ENCODE results near the gene LSR. TPM values are rescaled to one million over a fixed set of nuclear protein-coding genes. Genes with fewer than 3 reads are reported as not detected.
"Not testable (repeated sequence)": the region's sequence is repeated elsewhere in the genome, so short reads cannot be mapped to it uniquely, and the experiment has no call there.

Gene LSR
- total RNA-seq, 1 donor from 2014 or later, result 18.1 TPM

DNA sequence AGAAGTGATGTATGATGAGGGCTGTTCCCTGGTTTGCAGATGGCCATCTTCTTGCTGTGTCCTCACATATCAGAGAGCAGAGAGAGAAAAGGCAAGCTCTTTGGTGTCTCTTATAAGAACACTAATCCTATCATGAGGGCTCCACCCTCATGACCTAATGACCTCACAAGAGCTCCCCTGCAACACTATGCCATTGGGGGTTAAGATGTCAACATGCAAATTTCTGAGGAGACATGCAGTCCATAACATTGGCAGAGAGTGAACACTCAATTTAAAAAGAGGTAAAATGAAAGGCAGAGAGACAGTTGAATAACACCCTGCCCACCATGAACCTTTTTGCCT is 31.2 kb upstream of the LSR start:
- Mint-ChIP-seq H3K4me3 (ENCODE audit: unreplicated experiment) (no peak overlapping the region), H3K9me3 (ENCODE audit: unreplicated experiment) (peaks cover 17% of the 10 kb centered on the region), H3K27me3 (ENCODE audit: low read depth, unreplicated experiment) (peaks cover 2% of the 10 kb centered on the region), H3K36me3 (ENCODE audit: low read depth, unreplicated experiment) (no peaks in the 10 kb centered on the region), H3K27ac (ENCODE audit: unreplicated experiment) (no peak overlapping the region), H3K4me1 (ENCODE audit: low read depth, unreplicated experiment) (no peaks in the 10 kb centered on the region)
- Histone ChIP-seq H3K36me3 (ENCODE audit: insufficient read depth, low read length) (no peaks in the 10 kb centered on the region), H3K27ac (ENCODE audit: low read depth, low read length) (no peak overlapping the region), H3K27me3 (ENCODE audit: insufficient read depth, low read length) (no peaks in the 10 kb centered on the region), H3K79me2 (ENCODE audit: insufficient read depth, low read length) (no peaks in the 10 kb centered on the region), H3K4me1 (ENCODE audit: insufficient read depth, low read length) (peaks cover 4% of the 10 kb centered on the region), H2AFZ (ENCODE audit: low read depth, low read length) (no peak overlapping the region), H4K20me1 (ENCODE audit: insufficient read depth, low read length) (no peaks in the 10 kb centered on the region), H3K9me3 (ENCODE audit: insufficient read depth, low read depth, low read length) (no peaks in the 10 kb centered on the region), H3K4me2 (ENCODE audit: low read length) (no peak overlapping the region), H3K4me3 (ENCODE audit: insufficient read depth, low read depth, low read length) (no peak overlapping the region), H3K9ac (ENCODE audit: low read length) (no peak overlapping the region)
- no peak for FAIRE-seq
- TF ChIP-seq, protein P1, sequence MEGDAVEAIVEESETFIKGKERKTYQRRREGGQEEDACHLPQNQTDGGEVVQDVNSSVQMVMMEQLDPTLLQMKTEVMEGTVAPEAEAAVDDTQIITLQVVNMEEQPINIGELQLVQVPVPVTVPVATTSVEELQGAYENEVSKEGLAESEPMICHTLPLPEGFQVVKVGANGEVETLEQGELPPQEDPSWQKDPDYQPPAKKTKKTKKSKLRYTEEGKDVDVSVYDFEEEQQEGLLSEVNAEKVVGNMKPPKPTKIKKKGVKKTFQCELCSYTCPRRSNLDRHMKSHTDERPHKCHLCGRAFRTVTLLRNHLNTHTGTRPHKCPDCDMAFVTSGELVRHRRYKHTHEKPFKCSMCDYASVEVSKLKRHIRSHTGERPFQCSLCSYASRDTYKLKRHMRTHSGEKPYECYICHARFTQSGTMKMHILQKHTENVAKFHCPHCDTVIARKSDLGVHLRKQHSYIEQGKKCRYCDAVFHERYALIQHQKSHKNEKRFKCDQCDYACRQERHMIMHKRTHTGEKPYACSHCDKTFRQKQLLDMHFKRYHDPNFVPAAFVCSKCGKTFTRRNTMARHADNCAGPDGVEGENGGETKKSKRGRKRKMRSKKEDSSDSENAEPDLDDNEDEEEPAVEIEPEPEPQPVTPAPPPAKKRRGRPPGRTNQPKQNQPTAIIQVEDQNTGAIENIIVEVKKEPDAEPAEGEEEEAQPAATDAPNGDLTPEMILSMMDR (IDR thresholded peaks at IDR 0.05; ENCODE audit: insufficient read depth, low read depth, low read length), result no peak
- TF ChIP-seq EZH2 (IDR thresholded peaks at IDR 0.05; ENCODE audit: insufficient read depth, low read length), result no peak
- no peak for DNase-seq (ENCODE audit: low read depth)

DNA sequence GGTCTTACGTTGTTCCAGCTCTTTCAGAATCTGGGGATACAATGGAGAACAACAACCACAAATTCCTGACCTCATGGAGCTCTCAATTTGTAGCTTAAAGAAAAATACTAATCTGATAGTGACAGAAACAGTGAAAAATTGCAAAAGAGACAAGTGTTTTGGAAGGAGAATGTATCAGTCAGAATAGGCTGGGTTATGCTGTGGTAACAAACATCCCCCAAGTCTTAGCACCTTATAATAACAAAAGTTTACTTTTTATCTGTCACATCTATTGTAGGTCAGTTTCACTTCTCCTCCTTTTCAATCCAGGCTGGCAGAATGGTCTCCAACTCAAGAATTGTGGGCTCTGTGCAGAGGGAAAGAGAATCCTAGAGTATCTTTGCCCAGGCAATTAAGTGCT is 29.8 kb upstream of the LSR start:
- H3K4me3 ChIP-seq (ENCODE audit: insufficient read depth, low read depth, low read length), result no peak overlapping the region
- Mint-ChIP-seq H3K27me3 (ENCODE audit: low read depth, unreplicated experiment) (peaks cover 2% of the 10 kb centered on the region), H3K9me3 (ENCODE audit: unreplicated experiment) (peaks cover 19% of the 10 kb centered on the region), H3K27ac (ENCODE audit: unreplicated experiment) (no peak overlapping the region), H3K36me3 (ENCODE audit: low read depth, unreplicated experiment) (no peaks in the 10 kb centered on the region), H3K4me1 (ENCODE audit: low read depth, unreplicated experiment) (no peaks in the 10 kb centered on the region), H3K4me3 (ENCODE audit: unreplicated experiment) (no peak overlapping the region)
- H3K4me1 ChIP-seq (ENCODE audit: insufficient read depth, low read length), result no peaks in the 10 kb centered on the region
- TF ChIP-seq, protein P1 (IDR thresholded peaks at IDR 0.05; ENCODE audit: insufficient read depth, low read depth, low read length), result no peak
- TF ChIP-seq EZH2 (IDR thresholded peaks at IDR 0.05; ENCODE audit: insufficient read depth, low read length), result no peak
- H3K9ac ChIP-seq (ENCODE audit: low read length), result no peak overlapping the region
- FAIRE-seq, result no peak
- no peaks in the 10 kb centered on the region for H3K79me2 ChIP-seq (ENCODE audit: insufficient read depth, low read length)
- no peaks in the 10 kb centered on the region for H3K27me3 ChIP-seq (ENCODE audit: insufficient read depth, low read length)
- no peak for DNase-seq (ENCODE audit: low read depth)
- no peaks in the 10 kb centered on the region for H3K9me3 ChIP-seq (ENCODE audit: insufficient read depth, low read depth, low read length)
- H2AFZ ChIP-seq (ENCODE audit: low read depth, low read length), result no peak overlapping the region
- H3K27ac ChIP-seq (ENCODE audit: low read depth, low read length), result no peak overlapping the region
- no peaks in the 10 kb centered on the region for H4K20me1 ChIP-seq (ENCODE audit: insufficient read depth, low read length)
- no peaks in the 10 kb centered on the region for H3K36me3 ChIP-seq (ENCODE audit: insufficient read depth, low read length)
- no peak overlapping the region for H3K4me2 ChIP-seq (ENCODE audit: low read length)

DNA sequence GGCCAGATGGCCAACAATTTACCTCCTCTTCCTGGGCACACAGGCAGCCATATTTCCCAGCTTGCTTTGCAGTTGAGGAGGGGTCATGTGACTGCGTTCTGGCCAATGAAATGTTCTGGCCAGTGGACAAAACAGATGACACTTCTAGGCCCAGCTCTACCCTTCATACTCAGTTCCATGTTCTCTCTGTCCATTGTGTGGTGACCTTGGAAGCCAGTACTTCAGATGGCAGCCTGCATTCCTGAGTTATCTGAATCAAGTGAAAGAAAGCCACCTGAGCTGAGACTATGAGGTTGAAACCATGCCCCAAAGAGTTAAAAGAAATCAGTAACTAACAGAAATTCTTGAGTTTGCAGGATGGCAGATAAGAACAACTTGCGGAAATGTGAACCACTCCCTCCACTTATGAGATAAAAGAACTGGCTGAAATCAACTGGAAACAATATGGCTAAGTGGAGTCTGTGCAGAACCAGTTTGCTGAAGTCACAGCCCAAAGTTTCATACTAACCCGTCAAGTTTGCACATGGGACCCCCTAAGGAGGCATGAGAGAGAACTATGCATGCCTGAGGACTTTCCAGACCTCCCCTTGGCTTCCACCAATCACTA is 28.4 kb upstream of the LSR start:
- Mint-ChIP-seq H3K36me3 (ENCODE audit: low read depth, unreplicated experiment) (no peaks in the 10 kb centered on the region), H3K9me3 (ENCODE audit: unreplicated experiment) (peaks cover 19% of the 10 kb centered on the region), H3K4me1 (ENCODE audit: low read depth, unreplicated experiment) (no peaks in the 10 kb centered on the region), H3K27me3 (ENCODE audit: low read depth, unreplicated experiment) (peaks cover 2% of the 10 kb centered on the region), H3K27ac (ENCODE audit: unreplicated experiment) (no peak overlapping the region), H3K4me3 (ENCODE audit: unreplicated experiment) (no peak overlapping the region)
- Histone ChIP-seq H3K79me2 (ENCODE audit: insufficient read depth, low read length) (no peaks in the 10 kb centered on the region), H3K4me1 (ENCODE audit: insufficient read depth, low read length) (no peaks in the 10 kb centered on the region), H3K4me2 (ENCODE audit: low read length) (no peak overlapping the region), H3K36me3 (ENCODE audit: insufficient read depth, low read length) (no peaks in the 10 kb centered on the region), H3K27me3 (ENCODE audit: insufficient read depth, low read length) (peaks cover 2% of the 10 kb centered on the region), H3K4me3 (ENCODE audit: insufficient read depth, low read depth, low read length) (no peak overlapping the region), H2AFZ (ENCODE audit: low read depth, low read length) (no peak overlapping the region), H3K9me3 (ENCODE audit: insufficient read depth, low read depth, low read length) (no peaks in the 10 kb centered on the region), H3K27ac (ENCODE audit: low read depth, low read length) (no peak overlapping the region), H4K20me1 (ENCODE audit: insufficient read depth, low read length) (no peaks in the 10 kb centered on the region), H3K9ac (ENCODE audit: low read length) (no peak overlapping the region)
- no peak for TF ChIP-seq EZH2 (IDR thresholded peaks at IDR 0.05; ENCODE audit: insufficient read depth, low read length)
- TF ChIP-seq, protein P1 (IDR thresholded peaks at IDR 0.05; ENCODE audit: insufficient read depth, low read depth, low read length), result no peak
- FAIRE-seq (no peak), DNase-seq (ENCODE audit: low read depth) (no peak)

DNA sequence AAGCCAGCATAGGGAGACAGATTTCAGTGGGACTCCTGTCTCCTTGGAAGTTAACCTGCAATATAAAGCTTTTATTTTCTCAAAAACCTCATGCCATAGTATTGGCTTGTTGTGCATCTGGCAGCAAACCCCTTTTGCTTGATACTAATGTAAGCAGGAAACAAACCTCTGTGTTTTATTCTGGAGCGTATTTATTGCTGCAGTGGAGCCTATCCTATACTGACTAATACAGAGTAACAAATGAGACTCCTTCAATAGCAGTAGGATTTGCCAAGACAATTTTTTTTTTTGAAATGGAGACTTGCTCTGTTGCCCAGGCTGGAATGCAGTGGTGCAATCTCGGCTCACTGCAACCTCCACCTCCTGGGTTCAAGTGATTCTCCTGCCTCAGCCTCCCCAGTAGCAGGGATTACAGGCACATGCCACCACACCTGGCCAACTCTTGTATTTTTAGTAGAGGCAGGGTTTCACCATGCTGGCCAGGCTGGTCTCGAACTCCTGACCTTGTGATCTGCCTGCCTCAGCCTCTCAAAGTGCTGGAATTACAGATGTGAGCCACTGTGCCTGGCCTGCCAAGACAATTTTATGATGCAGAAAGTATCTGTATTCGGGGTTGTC is 27.7 kb upstream of the LSR start:
- not testable (repeated sequence) for H2AFZ ChIP-seq (ENCODE audit: low read depth, low read length); H3K4me3 Mint-ChIP-seq (ENCODE audit: unreplicated experiment); H3K27ac Mint-ChIP-seq (ENCODE audit: unreplicated experiment); H3K79me2 ChIP-seq (ENCODE audit: insufficient read depth, low read length); FAIRE-seq; H3K36me3 ChIP-seq (ENCODE audit: insufficient read depth, low read length); H3K27ac ChIP-seq (ENCODE audit: low read depth, low read length); H4K20me1 ChIP-seq (ENCODE audit: insufficient read depth, low read length); H3K27me3 ChIP-seq (ENCODE audit: insufficient read depth, low read length); H3K36me3 Mint-ChIP-seq (ENCODE audit: low read depth, unreplicated experiment); H3K9ac ChIP-seq (ENCODE audit: low read length); H3K4me1 Mint-ChIP-seq (ENCODE audit: low read depth, unreplicated experiment); H3K4me3 ChIP-seq (ENCODE audit: insufficient read depth, low read depth, low read length); H3K9me3 ChIP-seq (ENCODE audit: insufficient read depth, low read depth, low read length); H3K4me2 ChIP-seq (ENCODE audit: low read length); DNase-seq (ENCODE audit: low read depth); H3K27me3 Mint-ChIP-seq (ENCODE audit: low read depth, unreplicated experiment); H3K4me1 ChIP-seq (ENCODE audit: insufficient read depth, low read length)
- H3K9me3 Mint-ChIP-seq (ENCODE audit: unreplicated experiment), result peaks cover 19% of the 10 kb centered on the region
